Breast epithelium (tissue), 3 donors: ENCODE results near the gene SUCO.

Experiments
- CTCF ChIP-seq, 3 donors: fragments of 450-650 bp; IDR thresholded peaks; one replicate each; pipeline ENCODE4 v1.5.1; 2016 to 2017; ENCODE audit warnings: antibody characterized with exemption in 3 of 3, mild to moderate bottlenecking in 3 of 3, moderate library complexity in 3 of 3
- POLR2A ChIP-seq: fragments of 450-650 bp; IDR thresholded peaks from one replicate; pipeline ENCODE4 v1.6.1; 2016; ENCODE audit warnings: antibody characterized with exemption, mild to moderate bottlenecking, moderate library complexity
- POLR2AphosphoS5 ChIP-seq, 3 donors: sonication (generic); formaldehyde crosslinking; IDR thresholded peaks; one replicate each; pipeline ENCODE4 v1.6.1; 2017; ENCODE audit warnings: antibody characterized with exemption in 3 of 3

- no peak for TF ChIP-seq CTCF (IDR thresholded peaks at IDR 0.05)
- TF ChIP-seq POLR2AphosphoS5 (IDR thresholded peaks at IDR 0.05) = no peak
- no peak for TF ChIP-seq POLR2A
Observed at GRCh38 chr1:172545396-172546004, 12.6 kb downstream of the SUCO start.
